GM04503 (cell line): Measurements from ENCODE around the gene XPO1.
A peak's percentile ranks its signal among the peaks of the same experiment; 100 is the strongest.
"Not testable (repeated sequence)": the region's sequence is repeated elsewhere in the genome, so short reads cannot be mapped to it uniquely, and the experiment has no call there.

Source experiments
- DNase-seq: peaks from one replicate; pipeline ENCODE4 v3.0.0-alpha.2; 2012; ENCODE audit warnings: low read depth

The XPO1 gene

GRCh38 chr2:61469424-61470121, 68.6 kb downstream of the XPO1 start:
- no peak for DNase-seq

GRCh38 chr2:61468231-61468630, 69.9 kb downstream of the XPO1 start:
- DNase-seq = not testable (repeated sequence)

DNA sequence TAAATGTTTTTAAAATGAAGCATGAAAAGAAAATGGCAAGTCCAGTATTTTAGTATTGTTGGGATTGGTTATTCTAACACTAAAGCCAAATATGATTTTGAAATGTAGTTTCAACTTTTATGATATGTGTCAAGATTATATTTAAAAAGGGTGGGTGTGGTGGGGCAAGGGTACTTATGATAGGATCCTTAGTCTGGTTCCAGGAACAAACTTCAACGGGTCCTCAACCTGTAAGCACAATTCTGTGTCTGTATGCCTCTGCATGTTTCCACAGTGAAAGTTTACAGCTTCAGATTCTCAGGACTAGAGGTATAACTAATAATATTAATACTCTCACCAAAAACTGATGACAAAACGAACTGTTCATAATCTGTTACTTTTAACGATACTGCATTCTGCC, 73.1 kb downstream of the XPO1 start:
- no peak for DNase-seq

DNA sequence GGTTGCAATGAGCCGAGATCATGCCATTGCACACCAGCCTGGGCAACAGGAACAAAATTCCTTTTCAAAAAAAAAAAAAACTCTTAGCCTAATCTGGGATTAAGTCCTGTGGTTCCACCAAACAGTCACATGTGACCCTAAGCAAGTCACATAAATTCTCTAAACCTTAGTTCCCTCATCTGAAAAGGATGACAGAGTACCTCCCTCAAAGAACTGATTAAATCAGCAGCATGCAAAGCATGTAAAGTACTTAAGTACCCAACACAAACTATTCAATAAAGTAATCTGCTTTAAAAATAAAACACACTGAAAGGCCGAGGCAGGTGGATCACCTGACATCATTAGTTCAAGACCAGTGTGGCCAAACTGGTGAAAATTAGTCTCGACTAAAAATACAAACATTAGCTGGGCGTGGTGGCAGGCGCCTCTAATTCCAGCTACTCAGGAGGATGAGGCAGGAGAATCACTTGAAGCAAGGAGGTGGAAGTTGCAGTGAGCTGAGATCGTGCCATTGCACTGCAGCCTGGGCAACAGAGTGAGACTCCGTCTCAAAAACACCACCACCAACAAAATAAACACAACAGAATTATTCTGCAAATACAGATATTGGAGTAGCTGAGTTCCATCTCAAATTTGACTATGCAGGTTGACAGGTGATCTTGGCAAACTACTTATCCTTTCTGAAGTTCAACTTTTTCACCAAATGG, 74.2 kb downstream of the XPO1 start:
- no peak for DNase-seq

DNA sequence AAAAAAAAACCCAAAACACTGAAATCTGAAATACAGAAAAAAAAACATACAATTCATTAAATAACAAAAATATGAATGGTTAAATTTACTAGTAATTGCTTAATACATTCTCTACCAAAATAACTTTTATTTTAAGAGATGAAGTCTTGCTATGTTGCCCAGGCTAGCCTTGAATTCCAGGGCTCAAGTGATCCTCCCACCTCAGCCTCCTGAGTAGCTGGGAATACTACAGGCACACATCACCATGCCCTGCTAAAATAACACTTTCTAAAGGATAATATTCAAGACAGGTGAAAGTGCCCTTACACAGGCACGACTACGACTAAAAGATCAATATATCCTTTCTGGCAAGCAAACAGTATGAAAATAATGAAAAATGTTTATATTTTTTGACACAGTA, 76.8 kb downstream of the XPO1 start:
- DNase-seq = no peak

- DNase-seq = peak; percentile 48
Measured at GRCh38 chr2:61460163-61460562, 78.0 kb downstream of the XPO1 start.

- DNase-seq = no peak
Measured at GRCh38 chr2:61456746-61457420, 81.3 kb downstream of the XPO1 start.

DNA sequence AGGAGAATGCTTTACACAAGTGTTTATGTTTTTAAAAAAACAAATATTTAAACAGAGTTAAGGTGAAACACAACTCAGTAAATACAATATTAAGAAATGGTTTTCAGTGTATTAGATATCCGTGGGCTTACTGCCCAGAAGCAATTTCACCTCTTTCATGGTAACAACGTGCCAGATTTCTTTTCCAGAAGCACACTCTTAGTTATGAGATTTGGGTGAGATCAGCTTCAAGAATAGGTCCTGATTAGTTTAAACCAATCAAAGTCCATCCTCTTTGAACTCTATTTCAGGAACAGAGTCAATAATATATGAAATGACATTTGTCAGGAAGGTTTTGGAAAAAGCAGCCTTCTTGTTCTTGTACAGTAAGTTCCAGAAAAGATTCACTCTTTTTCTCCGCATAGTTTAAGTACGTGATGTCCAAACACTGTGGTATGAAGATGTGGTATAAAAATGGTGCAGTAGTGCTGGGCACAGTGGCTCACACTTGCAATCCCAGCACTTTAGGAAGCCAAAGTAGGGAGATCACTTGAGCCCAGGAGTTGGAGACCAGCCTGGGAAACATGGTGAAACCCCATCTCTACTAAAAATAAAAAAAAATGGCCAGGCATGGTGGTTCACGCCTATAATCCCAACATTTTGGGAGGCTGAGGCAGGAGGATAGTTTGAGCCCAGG, 81.9 kb downstream of the XPO1 start:
- no peak for DNase-seq

GRCh38 chr2:61454972-61455371, 83.2 kb downstream of the XPO1 start:
- not testable (repeated sequence) for DNase-seq

- DNase-seq = no peak
Measured at GRCh38 chr2:61454383-61454782, 83.8 kb downstream of the XPO1 start.

DNA sequence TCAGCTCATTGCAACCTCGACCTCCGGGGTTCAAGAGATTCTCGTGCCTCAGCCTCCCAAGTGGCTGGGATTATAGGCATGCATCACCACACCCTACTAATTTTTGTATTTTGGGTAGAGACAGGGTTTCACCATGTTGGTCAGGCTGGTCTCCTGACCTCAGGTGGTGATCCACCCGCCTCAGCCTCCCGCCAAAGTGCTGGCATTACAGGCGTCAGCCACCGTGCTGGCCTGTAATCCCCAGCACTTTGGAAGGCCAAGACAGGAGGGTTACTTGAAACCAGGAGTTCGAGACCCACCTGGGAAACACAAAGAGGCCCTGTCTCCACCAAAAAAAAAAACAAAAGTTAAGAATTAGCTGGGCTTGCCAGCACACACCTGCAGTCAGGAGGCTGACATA, 85.8 kb downstream of the XPO1 start:
- no peak for DNase-seq

DNA sequence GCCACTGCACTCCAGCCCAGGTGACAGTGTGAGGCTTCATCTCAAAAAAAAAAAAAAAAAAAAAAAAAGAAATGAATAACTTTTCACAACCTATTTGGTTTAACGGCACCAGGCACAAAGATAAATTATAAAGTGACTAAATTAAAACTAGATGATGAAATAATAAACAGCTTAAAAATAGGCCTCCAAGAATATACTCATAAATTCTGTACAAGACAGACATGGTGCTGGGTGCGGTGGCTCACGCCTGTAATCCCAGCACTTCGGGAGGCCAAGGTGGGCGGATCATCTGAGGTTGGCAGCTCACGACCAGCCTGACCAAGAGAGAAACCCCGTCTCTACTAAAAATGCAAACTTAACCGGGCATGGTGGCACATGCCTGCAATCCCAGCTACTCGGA, 87.0 kb downstream of the XPO1 start:
- DNase-seq = no peak

GRCh38 chr2:61450144-61450543, 88.0 kb downstream of the XPO1 start:
- DNase-seq = no peak

GRCh38 chr2:61448229-61448628, 89.9 kb downstream of the XPO1 start:
- DNase-seq = no peak

DNA sequence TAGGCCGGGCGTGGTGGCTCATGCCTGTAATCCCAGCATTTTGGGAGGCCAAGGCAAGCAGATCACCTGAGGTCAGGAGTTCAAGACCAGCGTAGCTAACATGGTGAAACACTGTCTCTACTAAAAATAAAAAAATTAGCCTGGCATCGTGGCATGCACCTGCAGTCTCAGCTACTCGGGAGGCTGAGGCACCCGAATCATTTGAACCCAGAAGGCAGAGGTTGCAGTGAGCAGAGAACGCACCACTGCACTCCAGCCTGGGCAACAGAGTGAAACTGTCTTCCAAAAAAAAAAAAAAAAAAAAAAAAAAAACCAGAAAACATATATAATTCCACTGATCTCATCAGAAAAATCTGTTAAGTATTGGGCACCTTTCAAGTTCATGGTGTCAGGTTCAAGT, 91.2 kb downstream of the XPO1 start:
- not testable (repeated sequence) for DNase-seq

DNA sequence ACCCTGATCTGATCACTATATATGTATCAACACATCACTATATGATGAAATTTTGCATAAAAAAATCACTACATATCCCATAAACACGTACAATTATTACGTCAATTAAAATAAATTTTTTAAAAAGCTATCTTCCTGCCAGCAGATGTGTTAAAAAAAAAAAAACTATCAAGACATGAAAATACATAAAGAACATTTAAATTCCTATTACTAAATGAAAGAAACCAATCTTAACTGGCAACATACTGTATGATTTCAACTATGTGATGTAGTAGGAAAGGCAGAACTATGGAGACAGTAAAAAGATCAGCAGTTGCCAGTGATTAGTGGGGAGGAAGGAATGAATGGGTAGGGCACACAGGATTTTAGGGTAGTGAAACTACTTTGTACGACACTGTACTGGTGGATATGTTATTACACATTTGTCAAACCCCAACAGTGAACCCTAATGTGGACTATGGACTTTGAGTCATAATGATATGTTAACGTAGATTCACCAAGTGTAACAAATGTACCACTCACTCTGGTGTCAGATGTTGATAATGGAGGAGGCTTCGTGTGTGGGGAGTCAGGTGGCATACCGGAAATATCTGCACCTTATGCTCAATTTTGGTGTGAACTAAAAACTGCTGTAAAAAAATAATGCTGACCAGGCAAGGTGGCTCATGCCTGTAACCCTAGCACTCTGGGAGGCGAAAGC, 94.7 kb downstream of the XPO1 start:
- DNase-seq = no peak

DNA sequence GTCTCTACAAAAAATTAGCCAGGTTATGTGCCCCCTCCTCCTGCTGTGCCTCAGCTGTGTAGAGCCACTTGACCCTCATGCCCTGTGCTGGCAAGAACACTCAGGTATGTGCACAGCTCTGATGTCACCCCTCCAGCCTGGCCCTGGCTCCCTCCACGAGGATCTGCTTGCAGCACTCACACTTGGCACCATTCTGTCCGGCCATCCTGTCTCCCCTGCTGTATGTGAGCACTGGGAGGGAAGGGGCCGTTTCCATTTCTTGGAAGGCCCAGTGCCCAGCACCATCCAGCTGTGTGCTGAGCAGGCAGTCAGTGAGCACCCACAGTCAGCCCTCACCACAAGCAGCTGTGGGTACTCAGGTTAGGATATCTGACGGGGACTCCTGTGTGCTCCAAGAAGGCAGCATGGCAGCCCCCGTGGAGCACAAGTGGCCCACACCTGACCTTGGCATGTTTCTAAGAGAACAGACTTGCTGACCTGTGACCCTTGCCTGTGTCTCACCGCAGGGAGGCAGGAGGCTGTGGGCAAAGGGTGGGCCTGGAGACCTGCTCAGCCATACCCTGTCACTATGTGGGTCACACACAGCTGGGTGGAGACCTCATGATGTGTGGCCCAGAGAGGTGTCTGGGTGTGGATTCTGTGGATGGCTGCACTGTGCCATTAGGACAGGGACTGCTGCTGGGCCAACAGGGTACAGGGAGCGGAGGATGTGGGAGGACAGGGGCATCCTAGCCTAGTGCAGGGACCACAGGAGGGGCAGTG, 98.7 kb downstream of the XPO1 start:
- no peak for DNase-seq

GRCh38 chr2:61438670-61439069, 99.5 kb downstream of the XPO1 start:
- DNase-seq = no peak

DNA sequence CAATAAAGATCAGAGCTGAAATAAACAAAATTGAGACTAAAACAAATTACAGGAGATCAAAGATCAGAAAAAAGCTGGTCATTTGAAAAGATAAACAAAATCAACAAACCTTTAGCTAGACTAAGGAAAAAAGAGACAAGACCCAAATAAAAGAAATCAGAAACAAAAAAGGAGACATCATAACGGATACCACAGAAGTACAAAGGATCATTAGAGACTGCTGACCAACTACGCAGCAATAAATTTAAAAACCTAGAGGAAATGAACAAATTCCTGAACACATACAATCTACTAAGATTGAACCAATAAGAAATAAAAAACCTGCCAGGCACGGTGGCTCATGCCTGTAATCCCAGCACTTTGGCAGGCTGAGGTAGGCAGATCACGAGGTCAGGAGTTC, 101.0 kb downstream of the XPO1 start:
- no peak for DNase-seq

GRCh38 chr2:61436092-61436491, 102.1 kb downstream of the XPO1 start:
- no peak for DNase-seq

DNA sequence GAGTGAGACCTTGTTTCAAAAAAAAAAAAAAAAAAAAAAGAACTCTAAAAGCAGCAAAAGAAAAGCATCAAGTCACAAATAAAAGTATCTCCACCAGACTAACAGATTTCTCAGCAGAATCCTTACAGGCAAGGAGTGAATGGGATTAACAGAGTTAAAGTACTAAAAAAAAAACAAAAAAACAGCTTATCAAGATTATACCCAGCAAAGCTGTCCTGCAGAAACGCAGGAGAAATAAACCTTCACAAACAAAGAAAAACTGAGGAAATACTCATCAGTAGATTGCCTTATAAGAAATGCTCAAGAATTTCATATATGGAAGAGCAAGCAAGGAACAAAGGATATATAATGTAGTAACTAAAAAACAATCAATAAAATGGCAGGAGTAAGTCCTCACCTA, 102.9 kb downstream of the XPO1 start:
- DNase-seq = no peak
